Tibial artery (tissue), 4 donors: ENCODE measurements around the gene FIGLA.

Source experiments
- DNase-seq, 2 donors: peaks; one replicate each; pipeline ENCODE4 v3.0.0-alpha.2; 2019
- H3K27ac ChIP-seq, 2 donors: fragments of 200-600 bp; sonication (generic) in 1 of 2; 1 replicate in 1 of 2; 2 replicates in 1 of 2; pipeline ENCODE4 v1.5.1; 2018 to 2019; ENCODE audit warnings: mild to moderate bottlenecking in 1 of 2
- H3K27me3 ChIP-seq, 2 donors: fragments of 200-600 bp; sonication (generic) in 1 of 2; one replicate each; pipeline versions ENCODE4 v1.5.1 to v1.6.0; 2016 to 2019
- H3K36me3 ChIP-seq, 3 donors: fragments of 200-600 bp; sonication (generic) in 2 of 3; one replicate each; pipeline ENCODE4 v1.5.1; 2016 to 2019; ENCODE audit warnings: mild to moderate bottlenecking in 2 of 3
- H3K4me1 ChIP-seq, 4 donors: fragments of 200-600 bp; sonication (generic) in 2 of 4; 1 replicate in 3 of 4; 2 replicates in 1 of 4; pipeline ENCODE4 v1.5.1; 2016 to 2019
- H3K4me3 ChIP-seq, 2 donors: fragments of 200-600 bp; sonication (generic) in 1 of 2; 1 replicate in 1 of 2; 2 replicates in 1 of 2; pipeline ENCODE4 v1.5.1; 2018 to 2019; ENCODE audit warnings: mild to moderate bottlenecking in 2 of 2
- H3K9me3 ChIP-seq, 3 donors: fragments of 200-600 bp; sonication (generic) in 1 of 3; one replicate each; pipeline ENCODE4 v1.5.1; 2016 to 2019
- intact Hi-C: fragments of 100-400 bp; cut with DNase I; formaldehyde crosslinking; loops from one replicate; pipeline ENCODE4 v1.15.0; 2023; ENCODE audit warnings: low total_unique reads
- TF ChIP-seq, protein P1 (sequence below), 2 experiments: fragments of 200-600 bp in 1 of 2; fragments of 450-650 bp in 1 of 2; IDR thresholded peaks; one replicate each; pipeline ENCODE4 v1.5.1; 2017 to 2019; ENCODE audit warnings: antibody characterized with exemption in 2 of 2, mild to moderate bottlenecking in 1 of 2, moderate library complexity in 1 of 2

FIGLA gene

DNA sequence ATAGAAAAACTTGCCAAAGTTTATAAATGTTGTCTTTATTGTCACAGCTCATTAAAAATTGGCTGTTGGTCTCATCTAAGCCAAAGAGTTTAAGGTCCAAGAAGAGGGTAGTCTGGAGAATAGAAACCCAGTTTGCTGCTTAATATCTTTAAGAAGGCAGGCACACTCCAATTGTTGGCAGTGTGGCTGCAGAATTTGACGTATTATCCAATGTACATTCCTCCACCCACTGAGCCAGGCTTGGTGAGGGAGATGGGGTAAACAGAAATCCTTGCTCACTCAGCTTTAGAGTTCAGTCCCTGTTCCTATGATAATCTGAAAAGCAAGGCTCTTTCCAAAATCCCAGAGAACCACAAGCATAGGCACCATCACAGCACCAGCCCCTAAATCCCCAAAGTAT lies 11.8 kb downstream of the FIGLA start:
- Histone ChIP-seq H3K4me1 (no peaks in the 10 kb centered on the region), H3K4me3 (no peak overlapping the region), H3K27ac (no peak overlapping the region), H3K9me3 (no peaks in the 10 kb centered on the region), H3K36me3 (no peaks in the 10 kb centered on the region), H3K27me3 (peaks cover 0 to 40% of the 10 kb centered on the region in 2 donors)
- intact Hi-C loops = no loop called here
- DNase-seq = no peak
- TF ChIP-seq, protein P1, sequence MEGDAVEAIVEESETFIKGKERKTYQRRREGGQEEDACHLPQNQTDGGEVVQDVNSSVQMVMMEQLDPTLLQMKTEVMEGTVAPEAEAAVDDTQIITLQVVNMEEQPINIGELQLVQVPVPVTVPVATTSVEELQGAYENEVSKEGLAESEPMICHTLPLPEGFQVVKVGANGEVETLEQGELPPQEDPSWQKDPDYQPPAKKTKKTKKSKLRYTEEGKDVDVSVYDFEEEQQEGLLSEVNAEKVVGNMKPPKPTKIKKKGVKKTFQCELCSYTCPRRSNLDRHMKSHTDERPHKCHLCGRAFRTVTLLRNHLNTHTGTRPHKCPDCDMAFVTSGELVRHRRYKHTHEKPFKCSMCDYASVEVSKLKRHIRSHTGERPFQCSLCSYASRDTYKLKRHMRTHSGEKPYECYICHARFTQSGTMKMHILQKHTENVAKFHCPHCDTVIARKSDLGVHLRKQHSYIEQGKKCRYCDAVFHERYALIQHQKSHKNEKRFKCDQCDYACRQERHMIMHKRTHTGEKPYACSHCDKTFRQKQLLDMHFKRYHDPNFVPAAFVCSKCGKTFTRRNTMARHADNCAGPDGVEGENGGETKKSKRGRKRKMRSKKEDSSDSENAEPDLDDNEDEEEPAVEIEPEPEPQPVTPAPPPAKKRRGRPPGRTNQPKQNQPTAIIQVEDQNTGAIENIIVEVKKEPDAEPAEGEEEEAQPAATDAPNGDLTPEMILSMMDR (IDR thresholded peaks at IDR 0.05) = no peak

DNA sequence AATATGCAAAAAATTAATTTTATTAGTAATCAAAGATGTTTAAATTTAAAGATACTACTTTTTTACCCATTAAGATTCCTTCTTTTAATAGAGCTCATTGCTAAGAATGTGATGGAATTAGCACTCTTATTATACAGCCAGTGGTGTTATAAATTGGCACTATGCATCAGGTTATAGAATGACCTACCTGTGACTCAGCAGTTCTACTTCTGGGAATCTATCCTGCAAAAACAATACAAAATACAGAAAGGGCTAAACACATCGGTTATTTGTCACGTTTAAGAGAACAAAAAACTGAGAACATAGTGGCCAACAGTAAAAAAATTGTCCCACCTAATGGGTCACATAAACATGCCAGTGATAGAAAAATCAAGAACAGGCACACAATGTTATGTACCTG lies 13.0 kb downstream of the FIGLA start:
- Histone ChIP-seq H3K9me3 (no peaks in the 10 kb centered on the region), H3K36me3 (no peaks in the 10 kb centered on the region), H3K27me3 (peaks cover 0 to 41% of the 10 kb centered on the region in 2 donors), H3K4me1 (no peaks in the 10 kb centered on the region), H3K4me3 (no peak overlapping the region), H3K27ac (no peak overlapping the region)
- intact Hi-C loops = no loop called here
- no peak for DNase-seq
- TF ChIP-seq, protein P1 (IDR thresholded peaks at IDR 0.05) = no peak

DNA sequence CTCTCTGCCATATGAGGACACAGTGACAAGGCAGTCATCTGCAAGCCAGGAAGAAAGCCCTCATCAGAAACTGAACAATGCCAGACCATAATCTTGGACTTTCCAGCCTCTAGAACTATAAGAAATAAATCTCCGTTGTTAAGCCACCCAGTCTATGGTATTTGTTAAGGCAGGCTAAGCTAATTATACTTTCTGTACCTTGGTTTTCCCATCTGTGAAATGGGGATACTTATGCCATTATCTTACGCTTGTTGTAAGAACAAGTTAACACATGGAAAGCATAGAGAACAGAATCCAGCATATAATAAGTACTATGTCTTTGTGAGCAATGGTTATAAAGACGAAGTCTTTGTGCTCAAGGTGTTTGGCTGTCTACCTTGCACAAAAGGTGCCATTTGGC lies 14.2 kb downstream of the FIGLA start:
- Histone ChIP-seq H3K36me3 (no peaks in the 10 kb centered on the region), H3K27ac (no peak overlapping the region), H3K9me3 (no peaks in the 10 kb centered on the region), H3K4me3 (no peak overlapping the region), H3K27me3 (peaks cover 0 to 41% of the 10 kb centered on the region in 2 donors), H3K4me1 (no peaks in the 10 kb centered on the region)
- intact Hi-C loops = no loop called here
- TF ChIP-seq, protein P1 (IDR thresholded peaks at IDR 0.05) = no peak
- no peak for DNase-seq

DNA sequence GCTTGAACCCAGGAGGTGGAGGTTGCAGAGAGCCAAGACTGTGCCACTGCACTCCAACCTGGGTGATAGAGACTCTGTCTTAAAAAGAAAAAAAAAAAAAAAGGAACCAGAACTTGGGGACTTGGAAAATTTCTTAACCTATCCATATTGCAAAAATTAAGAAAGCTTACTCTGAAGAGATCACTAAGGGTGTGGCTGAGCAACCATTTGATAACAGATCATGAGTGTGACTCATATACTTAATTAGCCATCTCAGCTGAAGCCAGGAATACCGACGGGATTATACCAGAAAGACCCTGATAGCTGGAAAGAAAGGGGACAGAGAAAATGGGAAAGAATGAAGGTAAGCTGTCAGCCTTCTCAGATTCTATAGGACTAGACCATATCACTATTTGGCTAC lies 15.3 kb downstream of the FIGLA start:
- TF ChIP-seq, protein P1 (IDR thresholded peaks at IDR 0.05) = no peak
- H3K27ac ChIP-seq = no peak overlapping the region
- no peaks in the 10 kb centered on the region for H3K36me3 ChIP-seq
- no peaks in the 10 kb centered on the region for H3K9me3 ChIP-seq
- no peaks in the 10 kb centered on the region for H3K4me1 ChIP-seq
- H3K27me3 ChIP-seq = peaks cover 0 to 36% of the 10 kb centered on the region in 2 donors
- no peak for DNase-seq
- H3K4me3 ChIP-seq = no peak overlapping the region
- intact Hi-C loops = no loop called here

DNA sequence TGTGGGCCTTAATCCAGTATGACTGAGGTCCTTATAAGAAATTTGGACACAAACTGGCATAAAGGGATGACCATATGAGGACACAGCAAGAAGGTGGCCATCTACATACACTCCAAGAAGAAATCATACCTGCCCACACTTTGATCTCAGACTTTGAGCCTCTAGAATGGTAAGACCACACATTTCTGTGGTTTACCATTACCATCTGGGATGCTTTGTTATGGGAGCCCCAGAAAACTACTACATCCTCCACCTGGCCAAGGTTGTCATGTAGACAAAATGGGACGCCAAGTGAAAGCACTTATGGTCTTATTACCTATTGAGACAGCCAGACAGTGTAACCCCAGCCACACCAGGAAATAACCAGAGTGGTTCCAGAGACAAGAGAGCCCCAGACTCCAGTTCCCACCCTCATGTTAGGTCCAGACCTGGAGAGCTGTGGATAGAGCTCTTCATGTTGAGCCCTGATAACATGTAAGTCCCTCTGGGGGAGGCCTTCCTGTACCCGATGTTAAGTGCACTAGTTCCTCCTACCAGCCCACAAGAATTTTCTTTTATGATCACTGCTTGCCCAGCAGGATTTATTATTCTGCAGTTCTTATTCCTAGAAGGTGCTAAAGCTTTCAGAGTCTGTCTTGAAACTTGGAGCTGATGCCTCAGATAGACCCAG lies 17.8 kb downstream of the FIGLA start:
- Histone ChIP-seq H3K27ac (no peak overlapping the region), H3K4me1 (peaks cover 0 to 6% (median 5%) of the 10 kb centered on the region in 4 donors), H3K27me3 (peaks cover 0 to 42% of the 10 kb centered on the region in 2 donors), H3K4me3 (no peak overlapping the region), H3K9me3 (no peaks in the 10 kb centered on the region), H3K36me3 (no peaks in the 10 kb centered on the region)
- DNase-seq = no peak
- intact Hi-C loops = no loop called here
- TF ChIP-seq, protein P1 (IDR thresholded peaks at IDR 0.05) = no peak
